Suprapubic skin (tissue), 4 donors: ENCODE measurements around the gene RERE. TPM values are rescaled to one million over a fixed set of nuclear protein-coding genes. Genes with fewer than 3 reads are reported as not detected.
A peak's percentile ranks its signal among the peaks of the same experiment; 100 is the strongest.

Experiments used
- DNase-seq, 2 donors: peaks; one replicate each; pipeline ENCODE4 v3.0.0-alpha.2; 2019; ENCODE audit warnings: low spot score in 2 of 2
- H3K27ac ChIP-seq: fragments of 200-600 bp; sonication (generic); one replicate; pipeline ENCODE4 v1.5.1; 2019
- H3K27me3 ChIP-seq: fragments of 200-600 bp; sonication (generic); one replicate; pipeline ENCODE4 v1.5.1; 2019
- H3K36me3 ChIP-seq: fragments of 200-600 bp; sonication (generic); one replicate; pipeline ENCODE4 v1.5.1; 2019
- H3K4me1 ChIP-seq: fragments of 200-600 bp; sonication (generic); one replicate; pipeline ENCODE4 v1.5.1; 2019
- H3K4me3 ChIP-seq: fragments of 200-600 bp; sonication (generic); one replicate; pipeline ENCODE4 v1.5.1; 2019; ENCODE audit warnings: mild to moderate bottlenecking
- H3K9me3 ChIP-seq: fragments of 200-600 bp; sonication (generic); one replicate; pipeline ENCODE4 v1.5.1; 2019
- CTCF ChIP-seq, 2 donors: fragments of 200-600 bp in 1 of 2; fragments of 450-650 bp in 1 of 2; sonication (generic) in 1 of 2; IDR thresholded peaks; one replicate each; pipeline ENCODE4 v1.5.1; 2016 to 2019; ENCODE audit warnings: antibody characterized with exemption in 2 of 2, mild to moderate bottlenecking in 1 of 2, moderate library complexity in 1 of 2
- EP300 ChIP-seq: sonication (generic); formaldehyde crosslinking; IDR thresholded peaks from one replicate; pipeline ENCODE4 v1.6.1; 2017; ENCODE audit warnings: antibody characterized with exemption
- POLR2A ChIP-seq, 2 donors: fragments of 450-650 bp; IDR thresholded peaks; one replicate each; pipeline ENCODE4 v1.6.1; 2017; ENCODE audit warnings: antibody characterized with exemption in 2 of 2, mild to moderate bottlenecking in 2 of 2, moderate library complexity in 2 of 2
- POLR2AphosphoS5 ChIP-seq, 3 donors: sonication (generic); formaldehyde crosslinking; IDR thresholded peaks; one replicate each; pipeline ENCODE4 v1.6.1; 2017; ENCODE audit warnings: antibody characterized with exemption in 3 of 3
- WGBS: methylation state at CpG from one replicate; pipeline ENCODE4 v1.1.5; 2018; 5-methylcytosine and 5-hydroxymethylcytosine counted together
- total RNA-seq, 4 donors: library from RNA; depleted of rRNA; stranded (reverse); fragments of >200 nt; gene quantifications; one replicate each; pipeline ENCODE4 v1.1.0, GENCODE V29; 2016

The RERE gene
- total RNA-seq, 4 donors from 2014 or later: 43.4 to 113 (median 83.3) TPM

DNA sequence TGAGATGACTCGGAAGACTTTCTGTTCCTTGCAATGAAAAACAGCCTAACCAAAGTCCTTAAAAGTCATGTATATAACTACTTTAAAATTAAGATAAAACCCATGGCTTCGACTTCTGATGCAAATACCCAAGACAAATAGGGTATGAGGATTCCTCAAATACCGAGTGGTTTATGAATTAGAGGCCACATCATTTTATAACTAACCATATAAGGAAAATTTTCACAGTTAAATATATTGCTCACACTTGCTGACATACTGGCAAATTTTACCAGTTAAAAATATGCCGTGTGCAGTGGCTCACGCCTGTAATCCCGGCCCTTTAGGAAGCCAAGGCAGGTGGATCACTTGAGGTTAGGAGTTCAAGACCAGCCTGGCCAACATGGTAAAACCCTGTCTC is 5.4 kb downstream of the RERE start:
- Histone ChIP-seq H3K27me3 (no peaks in the 10 kb centered on the region), H3K36me3 (no peaks in the 10 kb centered on the region), H3K9me3 (no peaks in the 10 kb centered on the region), H3K4me1 (peaks cover 32% of the 10 kb centered on the region), H3K4me3 (no peak overlapping the region), H3K27ac (no peak overlapping the region)
- TF ChIP-seq POLR2A (IDR thresholded peaks at IDR 0.05) (no peak), POLR2AphosphoS5 (IDR thresholded peaks at IDR 0.05) (no peak), EP300 (no peak), CTCF (IDR thresholded peaks at IDR 0.05) (no peak)
- 83% methylated on average over 6 of the region's 6 CpGs for WGBS
- DNase-seq: no peak

- TF ChIP-seq EP300 (no peak), POLR2A (IDR thresholded peaks at IDR 0.05) (no peak), CTCF (IDR thresholded peaks at IDR 0.05) (no peak), POLR2AphosphoS5 (IDR thresholded peaks at IDR 0.05) (no peak)
- Histone ChIP-seq H3K27ac (no peak overlapping the region), H3K9me3 (no peaks in the 10 kb centered on the region), H3K4me3 (no peak overlapping the region), H3K36me3 (no peaks in the 10 kb centered on the region), H3K27me3 (no peaks in the 10 kb centered on the region), H3K4me1 (peaks cover 21% of the 10 kb centered on the region)
- DNase-seq: peak in 1 of 2 donors; percentile 17
- 94% methylated on average over 4 of the region's 4 CpGs for WGBS
These were observed 6.5 kb downstream of the RERE start for GRCh38 chr1:8810987-8811386.

DNA sequence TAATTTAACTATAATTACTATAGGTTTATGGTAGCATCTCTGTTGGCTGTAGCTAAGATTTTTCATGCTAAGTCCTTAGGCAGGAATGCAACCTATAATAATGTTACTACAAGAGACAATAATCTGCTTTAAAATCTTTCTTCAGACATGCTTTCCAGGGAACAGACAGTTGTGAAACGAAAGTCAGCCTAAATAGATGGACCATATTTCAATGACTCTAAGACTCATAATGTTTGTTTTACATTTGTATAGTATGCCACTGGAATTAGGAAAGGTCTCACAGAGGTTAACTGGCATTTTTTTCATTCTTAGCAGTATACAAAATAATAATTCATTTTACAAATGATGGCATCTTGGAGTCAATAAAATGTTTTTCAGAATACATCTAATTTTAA is 8.1 kb downstream of the RERE start:
- Histone ChIP-seq H3K27me3 (no peaks in the 10 kb centered on the region), H3K4me1 (peaks cover 8% of the 10 kb centered on the region), H3K27ac (no peak overlapping the region), H3K4me3 (no peak overlapping the region), H3K36me3 (no peaks in the 10 kb centered on the region), H3K9me3 (no peaks in the 10 kb centered on the region)
- no peak for TF ChIP-seq EP300
- WGBS: 52% methylated on average over 1 of the region's 1 CpG
- no peak for DNase-seq

- Histone ChIP-seq H3K27ac (no peak overlapping the region), H3K27me3 (no peaks in the 10 kb centered on the region), H3K4me3 (no peak overlapping the region), H3K9me3 (no peaks in the 10 kb centered on the region), H3K36me3 (no peaks in the 10 kb centered on the region), H3K4me1 (no peaks in the 10 kb centered on the region)
- no peak for DNase-seq
- TF ChIP-seq POLR2AphosphoS5 (IDR thresholded peaks at IDR 0.05): no peak
- WGBS: 94% methylated on average over 8 of the region's 8 CpGs
These were observed 10.4 kb downstream of the RERE start for GRCh38 chr1:8807004-8807403.

GRCh38 chr1:8800416-8800815 is 17.0 kb downstream of the RERE start:
- WGBS: 91% methylated on average over 5 of the region's 5 CpGs
- no peaks in the 10 kb centered on the region for H3K4me1 ChIP-seq
- TF ChIP-seq EP300 (no peak), POLR2AphosphoS5 (IDR thresholded peaks at IDR 0.05) (no peak), POLR2A (IDR thresholded peaks at IDR 0.05) (no peak), CTCF (IDR thresholded peaks at IDR 0.05) (no peak)
- H3K9me3 ChIP-seq: no peaks in the 10 kb centered on the region
- no peaks in the 10 kb centered on the region for H3K36me3 ChIP-seq
- H3K4me3 ChIP-seq: no peak overlapping the region
- H3K27me3 ChIP-seq: no peaks in the 10 kb centered on the region
- no peak overlapping the region for H3K27ac ChIP-seq
- no peak for DNase-seq

DNA sequence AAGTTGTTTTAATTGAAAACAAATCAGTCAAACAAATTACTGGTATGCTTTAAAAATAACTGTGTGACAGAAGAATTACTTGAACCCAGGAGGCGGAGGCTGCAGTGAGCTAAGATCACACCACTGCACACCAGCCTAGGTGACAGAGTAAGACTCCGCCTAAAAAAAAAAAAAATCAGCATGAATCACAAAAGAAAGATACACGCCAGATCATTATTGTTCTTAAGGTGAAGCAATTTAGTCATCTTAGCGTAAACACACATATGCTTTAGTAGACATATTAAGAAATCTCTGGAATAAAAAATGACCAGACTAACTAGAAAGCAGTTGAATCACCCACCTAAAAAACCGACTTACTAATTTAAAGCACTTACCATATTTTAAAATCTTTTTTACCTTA is 20.2 kb downstream of the RERE start:
- H3K4me3 ChIP-seq: no peak overlapping the region
- H3K27ac ChIP-seq: no peak overlapping the region
- H3K27me3 ChIP-seq: no peaks in the 10 kb centered on the region
- TF ChIP-seq EP300: no peak
- TF ChIP-seq POLR2AphosphoS5 (IDR thresholded peaks at IDR 0.05): no peak
- no peak for TF ChIP-seq CTCF (IDR thresholded peaks at IDR 0.05)
- TF ChIP-seq POLR2A (IDR thresholded peaks at IDR 0.05): no peak
- H3K36me3 ChIP-seq: no peaks in the 10 kb centered on the region
- 83% methylated on average over 5 of the region's 5 CpGs for WGBS
- H3K9me3 ChIP-seq: no peaks in the 10 kb centered on the region
- no peaks in the 10 kb centered on the region for H3K4me1 ChIP-seq
- DNase-seq: no peak
